Neutrophil (primary cell): Measurements from ENCODE around the gene RAD51B.

Experiments used
- H3K27ac ChIP-seq: fragments of 200-600 bp; sonication (generic); 2 replicates; pipeline ENCODE4 v1.5.1; 2016; ENCODE audit warnings: mild to moderate bottlenecking, moderate library complexity
- H3K27me3 ChIP-seq: fragments of 200-600 bp; sonication (generic); 2 replicates; pipeline ENCODE4 v1.6.0; 2016; ENCODE audit warnings: mild to moderate bottlenecking
- H3K36me3 ChIP-seq: fragments of 200-600 bp; sonication (generic); 2 replicates; pipeline ENCODE4 v1.5.1; 2017
- H3K4me1 ChIP-seq, 2 experiments: fragments of 200-600 bp in 1 of 2; sonication (generic) in 1 of 2; 1 replicate in 1 of 2; 2 replicates in 1 of 2; pipeline versions ENCODE4 v1.5.1 to v1.6.1; 2013 to 2016; ENCODE audit warnings: low read depth in 1 of 2, low read length in 1 of 2, mild to moderate bottlenecking in 1 of 2, moderate library complexity in 1 of 2; ENCODE audit not compliant: control insufficient read depth in 1 of 2, insufficient read depth in 1 of 2
- H3K4me3 ChIP-seq, 2 experiments: fragments of 200-600 bp in 1 of 2; sonication (generic) in 1 of 2; 1 replicate in 1 of 2; 2 replicates in 1 of 2; pipeline ENCODE4 v1.5.1; 2013 to 2016; ENCODE audit warnings: low read depth in 1 of 2, low read length in 1 of 2, mild to moderate bottlenecking in 1 of 2, moderate library complexity in 1 of 2
- H3K9me3 ChIP-seq: fragments of 200-600 bp; sonication (generic); 2 replicates; pipeline ENCODE4 v1.5.1; 2016
- TF ChIP-seq, protein P1 (sequence below): fragments of 200-600 bp; sonication (generic); IDR thresholded peaks from 2 replicates; pipeline ENCODE4 v1.5.1; 2016; ENCODE audit warnings: antibody characterized with exemption

The RAD51B gene

DNA sequence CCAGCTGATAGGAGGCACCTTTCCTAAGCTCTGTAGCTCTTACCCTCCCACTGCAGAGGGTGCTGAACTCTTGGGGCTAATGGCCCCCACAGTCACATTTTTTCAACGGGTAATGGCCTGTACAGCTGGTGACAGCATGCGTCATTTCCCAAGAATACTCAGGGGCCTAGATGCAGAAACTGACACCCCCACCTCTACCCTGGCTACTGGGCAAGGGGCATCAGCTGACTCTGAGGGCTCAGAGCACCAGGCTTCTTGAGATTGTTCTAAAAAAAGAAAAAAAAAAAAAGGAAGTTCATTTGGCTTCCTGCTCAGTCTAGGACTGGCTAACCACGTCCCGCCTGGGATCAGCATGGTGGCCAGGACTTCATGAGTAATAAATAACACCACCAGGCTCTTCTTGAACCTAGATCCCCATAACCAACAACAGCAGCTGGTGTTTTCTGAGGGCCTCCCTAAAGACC, 938.1 kb downstream of the RAD51B start:
- H3K27ac ChIP-seq, result peak overlapping the region; percentile 60
- peaks cover 50% of the 10 kb centered on the region for H3K27me3 ChIP-seq
- no peak overlapping the region for H3K4me3 ChIP-seq
- H3K36me3 ChIP-seq, result no peaks in the 10 kb centered on the region
- TF ChIP-seq, protein P1, sequence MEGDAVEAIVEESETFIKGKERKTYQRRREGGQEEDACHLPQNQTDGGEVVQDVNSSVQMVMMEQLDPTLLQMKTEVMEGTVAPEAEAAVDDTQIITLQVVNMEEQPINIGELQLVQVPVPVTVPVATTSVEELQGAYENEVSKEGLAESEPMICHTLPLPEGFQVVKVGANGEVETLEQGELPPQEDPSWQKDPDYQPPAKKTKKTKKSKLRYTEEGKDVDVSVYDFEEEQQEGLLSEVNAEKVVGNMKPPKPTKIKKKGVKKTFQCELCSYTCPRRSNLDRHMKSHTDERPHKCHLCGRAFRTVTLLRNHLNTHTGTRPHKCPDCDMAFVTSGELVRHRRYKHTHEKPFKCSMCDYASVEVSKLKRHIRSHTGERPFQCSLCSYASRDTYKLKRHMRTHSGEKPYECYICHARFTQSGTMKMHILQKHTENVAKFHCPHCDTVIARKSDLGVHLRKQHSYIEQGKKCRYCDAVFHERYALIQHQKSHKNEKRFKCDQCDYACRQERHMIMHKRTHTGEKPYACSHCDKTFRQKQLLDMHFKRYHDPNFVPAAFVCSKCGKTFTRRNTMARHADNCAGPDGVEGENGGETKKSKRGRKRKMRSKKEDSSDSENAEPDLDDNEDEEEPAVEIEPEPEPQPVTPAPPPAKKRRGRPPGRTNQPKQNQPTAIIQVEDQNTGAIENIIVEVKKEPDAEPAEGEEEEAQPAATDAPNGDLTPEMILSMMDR, result no peak
- no peaks in the 10 kb centered on the region for H3K9me3 ChIP-seq
- H3K4me1 ChIP-seq, result peaks cover 53 to 55% of the 10 kb centered on the region in 2 experiments

DNA sequence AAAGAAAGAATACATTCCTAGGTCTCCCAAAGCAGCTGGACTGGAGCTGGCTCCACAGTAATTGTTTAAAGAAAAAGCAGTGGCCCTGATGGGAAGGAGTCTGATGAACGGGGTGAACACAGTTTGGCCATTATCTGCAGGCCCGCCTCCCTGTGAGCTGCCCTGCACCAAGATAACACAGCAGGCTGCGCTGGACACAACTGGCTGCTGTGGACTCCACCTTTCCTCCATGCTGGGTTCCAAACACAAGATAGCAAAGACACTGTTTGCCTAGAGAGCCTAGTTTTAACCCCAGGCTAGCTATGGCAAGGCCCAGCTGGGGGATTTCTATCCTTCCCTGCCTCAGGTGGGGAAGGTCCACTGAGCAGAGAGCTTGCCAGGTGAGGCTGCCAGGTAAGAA, 938.7 kb downstream of the RAD51B start:
- Histone ChIP-seq H3K9me3 (no peaks in the 10 kb centered on the region), H3K4me3 (no peak overlapping the region), H3K27ac (no peak overlapping the region), H3K4me1 (peaks cover 52% of the 10 kb centered on the region in 2 experiments), H3K27me3 (peaks cover 50% of the 10 kb centered on the region), H3K36me3 (no peaks in the 10 kb centered on the region)
- TF ChIP-seq, protein P1, result no peak

DNA sequence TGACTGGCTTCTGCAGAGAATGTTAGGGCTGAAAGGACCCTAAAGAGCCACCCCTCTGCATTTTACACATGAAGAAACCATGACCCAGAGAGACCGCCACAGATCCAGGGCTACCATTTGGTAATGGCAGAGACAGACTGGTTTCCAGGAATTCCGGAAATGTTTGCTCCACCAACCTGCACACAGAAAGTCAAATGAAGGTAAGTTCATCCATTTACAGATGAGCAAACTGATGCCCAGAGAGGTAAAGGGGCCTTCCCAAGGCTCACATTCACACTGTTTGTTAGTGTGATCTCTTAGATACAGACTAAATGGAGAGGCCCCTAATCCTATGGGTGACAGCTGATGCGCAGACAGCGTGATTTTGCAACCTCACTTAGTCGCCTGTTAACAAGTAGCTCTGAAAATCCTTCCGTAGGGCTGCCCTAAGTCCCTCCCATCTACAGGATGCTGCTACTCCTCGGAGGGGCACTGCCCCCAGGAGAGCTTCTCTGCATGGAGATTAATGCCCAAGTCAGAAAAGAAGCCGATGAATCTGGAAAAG, 939.5 kb downstream of the RAD51B start:
- Histone ChIP-seq H3K27ac (peak overlapping the region; percentile 33), H3K4me1 (peaks cover 44% of the 10 kb centered on the region in 2 experiments), H3K9me3 (no peaks in the 10 kb centered on the region), H3K27me3 (peaks cover 58% of the 10 kb centered on the region), H3K36me3 (no peaks in the 10 kb centered on the region), H3K4me3 (no peak overlapping the region)
- TF ChIP-seq, protein P1, result no peak

DNA sequence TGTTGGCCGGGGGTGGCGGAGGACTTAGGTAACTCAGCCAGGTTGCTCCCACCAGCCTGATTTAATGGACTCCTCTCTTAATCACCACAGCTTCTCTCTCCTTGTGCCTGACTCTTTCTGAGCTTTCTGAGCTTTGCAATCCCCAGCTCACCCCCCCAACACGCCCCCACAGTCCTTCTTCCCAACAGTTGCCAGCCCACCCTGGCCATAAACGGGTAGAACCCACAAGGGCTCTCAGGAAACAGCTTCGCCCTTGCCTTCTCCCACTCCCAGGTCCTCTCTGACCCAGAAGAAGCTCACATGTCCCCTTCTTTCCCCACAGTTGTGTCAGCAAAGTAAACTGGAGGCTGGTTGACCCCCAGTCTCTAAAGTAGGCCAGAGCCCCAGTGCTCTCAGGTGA, 940.4 kb downstream of the RAD51B start:
- peak overlapping the region; percentile 33 for H3K27ac ChIP-seq
- H3K36me3 ChIP-seq, result no peaks in the 10 kb centered on the region
- no peaks in the 10 kb centered on the region for H3K9me3 ChIP-seq
- H3K4me1 ChIP-seq, result peaks cover 36 to 39% of the 10 kb centered on the region in 2 experiments
- TF ChIP-seq, protein P1, result no peak
- peaks cover 61% of the 10 kb centered on the region for H3K27me3 ChIP-seq
- no peak overlapping the region for H3K4me3 ChIP-seq

DNA sequence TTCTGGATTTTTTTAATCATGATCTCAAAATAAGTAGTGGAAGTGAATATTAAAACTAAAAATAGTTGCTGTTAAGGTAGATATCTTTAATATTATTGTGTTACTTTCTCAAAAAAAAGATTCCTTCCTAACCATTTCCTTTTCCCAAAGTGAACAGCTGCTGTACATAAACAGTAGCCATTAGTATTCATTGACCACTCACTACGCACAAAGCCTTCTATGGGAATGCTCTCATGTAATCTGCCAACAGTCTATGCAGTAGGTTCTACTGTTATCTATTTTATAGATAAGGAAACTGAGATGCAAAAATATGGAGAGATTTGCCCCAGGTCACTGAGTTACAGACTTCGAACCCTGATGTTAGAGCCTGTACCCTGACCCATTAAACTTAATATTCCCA, 941.2 kb downstream of the RAD51B start:
- no peak overlapping the region for H3K27ac ChIP-seq
- no peaks in the 10 kb centered on the region for H3K9me3 ChIP-seq
- H3K36me3 ChIP-seq, result no peaks in the 10 kb centered on the region
- H3K4me3 ChIP-seq, result no peak overlapping the region
- TF ChIP-seq, protein P1, result no peak
- H3K4me1 ChIP-seq, result peaks cover 36 to 39% of the 10 kb centered on the region in 2 experiments
- peaks cover 61% of the 10 kb centered on the region for H3K27me3 ChIP-seq
